ENCODE data around the gene RPE65.

- TF ChIP-seq CTCF (IDR thresholded peaks at IDR 0.05) = peak; percentile 41
- TF ChIP-seq RFX5 (IDR thresholded peaks at IDR 0.05) = no peak
- TF ChIP-seq POLR2A (IDR thresholded peaks at IDR 0.05; ENCODE audit: low read length) = no peak
- TF ChIP-seq ZFP36 (IDR thresholded peaks at IDR 0.05; ENCODE audit: borderline replicate concordance, partially characterized antibody) = no peak
- TF ChIP-seq CHD4 (IDR thresholded peaks at IDR 0.05; ENCODE audit: borderline replicate concordance) = no peak
- no peak for TF ChIP-seq HDAC2 (IDR thresholded peaks at IDR 0.05)
- no peak for TF ChIP-seq ELK1 (IDR thresholded peaks at IDR 0.05; ENCODE audit: low read depth, low read length)
- TF ChIP-seq MYC (IDR thresholded peaks at IDR 0.05; ENCODE audit: borderline replicate concordance, low read length) = no peak
Measured at GRCh38 chr1:68384321-68384813, 65.4 kb downstream of the RPE65 start.
